Ovary (tissue), 9 donors: ENCODE measurements around the gene CCNE1. TPM values are rescaled to one million over a fixed set of nuclear protein-coding genes. Genes with fewer than 3 reads are reported as not detected.

Experiments
- DNase-seq, 5 donors: peaks; one replicate each; pipeline ENCODE4 v3.0.0-alpha.2; 2019 to 2020
- H3K27ac ChIP-seq, 2 donors: fragments of 200-600 bp; one replicate each; pipeline versions ENCODE4 v1.5.1 to v1.8.0; 2019 to 2022
- H3K27me3 ChIP-seq: fragments of 200-600 bp; one replicate; pipeline ENCODE4 v1.8.0; 2022
- H3K36me3 ChIP-seq: fragments of 200-600 bp; sonication (generic); one replicate; pipeline ENCODE4 v1.5.1; 2019
- H3K4me1 ChIP-seq: one replicate; pipeline ENCODE4 v1.8.1; 2013; ENCODE audit warnings: mild to moderate bottlenecking, moderate library complexity; ENCODE audit not compliant: insufficient read depth
- H3K4me3 ChIP-seq: fragments of 200-600 bp; sonication (generic); one replicate; pipeline ENCODE4 v1.5.1; 2017
- H3K9me3 ChIP-seq, 2 donors: fragments of 200-600 bp in 1 of 2; sonication (generic) in 1 of 2; one replicate each; pipeline versions ENCODE4 v1.5.1 to v1.8.1; 2013 to 2019; ENCODE audit warnings: mild to moderate bottlenecking in 1 of 2, moderate library complexity in 1 of 2
- CTCF ChIP-seq, 3 donors: fragments of 450-650 bp in 2 of 3; fragments of 200-600 bp in 1 of 3; IDR thresholded peaks; one replicate each; pipeline versions ENCODE4 v1.5.1 to v1.8.0; 2016 to 2022; ENCODE audit warnings: antibody characterized with exemption in 3 of 3, mild to moderate bottlenecking in 1 of 3
- EP300 ChIP-seq: sonication (generic); formaldehyde crosslinking; IDR thresholded peaks from one replicate; pipeline ENCODE4 v1.6.1; 2017; ENCODE audit warnings: antibody characterized with exemption
- POLR2A ChIP-seq: fragments of 450-650 bp; IDR thresholded peaks from one replicate; pipeline ENCODE4 v1.6.1; 2017; ENCODE audit warnings: antibody characterized with exemption, mild to moderate bottlenecking, moderate library complexity
- WGBS, 3 donors: extraction: QIAGEN DNeasy Blood & Tissue Kit in 1 of 3; methylation state at CpG; one replicate each; pipeline versions ENCODE4 v1.1.5 to v1.1.7; 2013 to 2017; 5-methylcytosine and 5-hydroxymethylcytosine counted together
- intact Hi-C, 4 donors: fragments of 100-400 bp; cut with DNase I; formaldehyde crosslinking; loops; one replicate each; pipeline versions ENCODE4 v1.11.0 to v1.15.1; 2022 to 2023
- polyA plus RNA-seq, 2 donors: library from polyadenylated mRNA; stranded (reverse); fragments of 200-250 nt in 1 of 2; fragments of 350-450 nt in 1 of 2; fragmentation: Illumina TruSeq in 1 of 2; extraction: RNeasy Lipid Tissue Mini Kit (QIAGEN cat#74804) in 1 of 2; gene quantifications; one replicate each; pipeline ENCODE4 v1.2.3, GENCODE V29; 2013 to 2014
- total RNA-seq, 7 donors: library from RNA; depleted of rRNA in 2 of 7; stranded (reverse); fragments of >200 nt in 2 of 7; fragmentation: NEBNext Ultra II Directional in 3 of 7; extraction: Animal tissue kit (Norgen Biotek cat#: 25700) in 3 of 7; gene quantifications; one replicate each; pipeline versions ENCODE4 v1.1.0 to v1.2.4, GENCODE V29; 2016 to 2023
- donor health status: DM: no; HTN: no; CAD: no; lungs with moderate emphysema.
- donor health status: DM: no; HTN: no; CAD: no.
- donor health status: Bipolar disorder and iron deficiency.
- donor health status: DM: yes; HTN: yes; CAD: no.
- donor health status: DM: no; HTN: no; CAD: no.
- donor health status: DM: yes; HTN: yes; CAD: no.

CCNE1 gene
- total and polyA plus RNA-seq, 9 donors = 0.36 to 2.7 (median 0.98) TPM

- DNase-seq = no peak
- no peak for TF ChIP-seq POLR2A
- TF ChIP-seq CTCF (IDR thresholded peaks at IDR 0.05) = no peak
- TF ChIP-seq EP300 = no peak
- no peaks in the 10 kb centered on the region for H3K27me3 ChIP-seq
- intact Hi-C loops = no loop called here
- no peaks in the 10 kb centered on the region for H3K36me3 ChIP-seq
- no peaks in the 10 kb centered on the region for H3K9me3 ChIP-seq
- H3K4me1 ChIP-seq = no peaks in the 10 kb centered on the region
- H3K27ac ChIP-seq = no peak overlapping the region
- H3K4me3 ChIP-seq = no peak overlapping the region
- WGBS, 3 donors = 67 to 71% (median 67%) methylated on average over 20 of the region's 20 CpGs
Observed at GRCh38 chr19:29855741-29856500, 44.1 kb downstream of the CCNE1 start.

DNA sequence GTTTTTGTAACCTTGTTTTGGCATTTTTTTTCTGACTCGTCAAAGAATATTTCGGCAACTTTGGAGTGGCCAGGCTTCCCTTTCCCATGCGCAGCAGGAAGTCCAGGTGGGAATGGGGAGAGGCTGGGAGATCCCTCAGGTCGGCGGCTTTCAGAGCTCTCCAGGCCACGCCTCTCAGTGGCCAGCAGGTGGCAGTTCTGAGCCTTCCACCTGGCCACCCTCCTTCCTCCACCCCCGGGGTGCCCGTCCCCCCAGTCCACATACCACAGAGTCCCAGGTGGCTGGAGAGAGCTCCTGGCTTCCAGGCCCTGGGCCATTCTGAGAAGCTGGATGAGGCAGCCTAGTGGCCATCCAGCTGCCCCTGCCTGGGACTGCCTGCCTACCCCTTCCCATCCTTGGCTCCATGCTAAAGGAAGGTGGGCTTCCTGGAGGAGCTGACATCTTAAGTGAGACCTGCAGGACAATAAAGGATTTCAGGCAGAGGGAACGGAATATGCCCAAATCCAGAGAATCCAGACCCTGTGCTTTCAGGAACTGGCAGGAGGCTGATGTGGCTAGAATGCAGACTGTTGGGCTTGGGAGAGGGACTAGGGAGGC, 46.3 kb downstream of the CCNE1 start:
- Histone ChIP-seq H3K4me1 (no peaks in the 10 kb centered on the region), H3K27me3 (no peaks in the 10 kb centered on the region), H3K9me3 (no peaks in the 10 kb centered on the region), H3K36me3 (no peaks in the 10 kb centered on the region), H3K4me3 (no peak overlapping the region), H3K27ac (no peak overlapping the region)
- 19 to 28% (median 22%) methylated on average over 9 of the region's 9 CpGs for WGBS, 3 donors
- no peak for TF ChIP-seq POLR2A
- no peak for TF ChIP-seq CTCF (IDR thresholded peaks at IDR 0.05)
- TF ChIP-seq EP300 = no peak
- DNase-seq = no peak
- intact Hi-C loops = no loop called here

- TF ChIP-seq EP300 (no peak), CTCF (IDR thresholded peaks at IDR 0.05) (no peak)
Observed at GRCh38 chr19:29858621-29859020, 46.8 kb downstream of the CCNE1 start.

DNA sequence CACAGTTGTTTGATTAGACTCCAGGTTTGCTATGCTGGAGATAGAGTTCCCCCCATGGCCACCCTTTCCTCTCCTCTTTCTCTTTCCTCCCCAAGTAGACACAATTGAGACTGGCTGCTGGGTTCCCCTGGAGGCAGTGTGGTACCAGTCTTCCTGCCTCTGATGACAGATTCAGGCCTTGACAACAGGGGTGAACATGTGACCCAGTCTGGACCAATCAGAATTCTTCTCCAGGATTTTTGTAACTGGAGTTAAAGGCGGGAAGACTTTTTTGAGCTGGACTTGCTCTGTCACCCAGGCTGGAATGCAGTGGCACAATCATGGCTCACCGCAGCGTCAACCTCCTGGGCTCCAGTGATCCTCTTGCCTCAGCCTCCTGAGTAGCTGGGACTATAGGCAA, 48.7 kb downstream of the CCNE1 start:
- intact Hi-C loops = no loop called here
- WGBS, 3 donors = 87 to 91% (median 91%) methylated on average over 3 of the region's 3 CpGs
- Histone ChIP-seq H3K27me3 (no peaks in the 10 kb centered on the region), H3K4me3 (no peak overlapping the region), H3K27ac (no peak overlapping the region), H3K4me1 (no peaks in the 10 kb centered on the region), H3K36me3 (no peaks in the 10 kb centered on the region), H3K9me3 (no peaks in the 10 kb centered on the region)
- no peak for DNase-seq
- no peak for TF ChIP-seq EP300
- TF ChIP-seq CTCF (IDR thresholded peaks at IDR 0.05) = no peak

More at GRCh38 chr19:29858621-29859020, 46.8 kb downstream of the CCNE1 start:
- no peaks in the 10 kb centered on the region for H3K27me3 ChIP-seq
- no peak overlapping the region for H3K4me3 ChIP-seq
- DNase-seq = no peak
- no peaks in the 10 kb centered on the region for H3K9me3 ChIP-seq
- H3K4me1 ChIP-seq = no peaks in the 10 kb centered on the region
- H3K27ac ChIP-seq = no peak overlapping the region
- H3K36me3 ChIP-seq = no peaks in the 10 kb centered on the region
- WGBS, 3 donors = 38 to 48% (median 39%) methylated on average over 11 to 13 of the region's 13 CpGs
- intact Hi-C loops = no loop called here
